CD4-positive, alpha-beta T cell (primary cell): Measurements from ENCODE around the gene NOC4L. TPM values are rescaled to one million over a fixed set of nuclear protein-coding genes. Genes with fewer than 3 reads are reported as not detected.

Experiments used
- ATAC-seq: fragments of 200-7000 bp; cut with Tn5 transposase; one replicate; pipeline ENCODE4 v1.10.0; 2022; ENCODE audit warnings: mild to moderate bottlenecking; ENCODE audit not compliant: poor library complexity
- CTCF ChIA-PET: fragments of 350-600 bp; sonication (Branson Sonifier 250); formaldehyde crosslinking; loops from one replicate; lab custom pipeline; 2021; ENCODE audit warnings: antibody characterized with exemption, inconsistent platforms; lab: Charles Lee
- POLR2A ChIA-PET: fragments of 350-600 bp; sonication (Branson Sonifier 250); formaldehyde crosslinking; loops from one replicate; lab custom pipeline; 2021; ENCODE audit warnings: antibody characterized with exemption, inconsistent platforms; lab: Charles Lee
- DNase-seq, 14 experiments: peaks; one replicate each; pipeline ENCODE4 v3.0.0-alpha.2; 2013 to 2020; ENCODE audit warnings: mixed read lengths in 2 of 14
- H3K27ac ChIP-seq, 2 donors: one replicate each; pipeline versions ENCODE4 v1.5.1 to v1.7.0; 2013; ENCODE audit warnings: low read length in 2 of 2, low read depth in 1 of 2, mild to moderate bottlenecking in 1 of 2
- H3K27me3 ChIP-seq, 2 experiments: 1 replicate in 1 of 2; 2 replicates in 1 of 2; pipeline versions ENCODE4 v1.6.1 to v1.7.0; 2013; ENCODE audit warnings: low read length in 2 of 2, control low read depth in 1 of 2, mild to moderate bottlenecking in 1 of 2, moderate library complexity in 1 of 2; ENCODE audit not compliant: insufficient read depth in 2 of 2, control insufficient read depth in 1 of 2
- H3K36me3 ChIP-seq: one replicate; pipeline ENCODE4 v1.6.1; 2013; ENCODE audit warnings: low read length, control low read depth; ENCODE audit not compliant: insufficient read depth
- H3K4me1 ChIP-seq: one replicate; pipeline ENCODE4 v1.6.1; 2013; ENCODE audit warnings: low read length, control low read depth; ENCODE audit not compliant: insufficient read depth
- H3K4me3 ChIP-seq: one replicate; pipeline ENCODE4 v1.5.1; 2013; ENCODE audit warnings: mild to moderate bottlenecking, low read length, moderate library complexity
- H3K9me3 ChIP-seq, 2 experiments: 1 replicate in 1 of 2; 2 replicates in 1 of 2; pipeline versions ENCODE4 v1.6.1 to v1.7.0; 2013; ENCODE audit warnings: low read length in 2 of 2, mild to moderate bottlenecking in 2 of 2, control low read depth in 1 of 2, moderate library complexity in 1 of 2; ENCODE audit not compliant: control insufficient read depth in 1 of 2, insufficient read depth in 1 of 2
- H3K27ac Mint-ChIP-seq: one replicate; pipeline ENCODE4 v1.8.0; 2020; ENCODE audit warnings: mixed read lengths
- H3K27me3 Mint-ChIP-seq: one replicate; pipeline ENCODE4 v1.8.0; 2021; ENCODE audit warnings: mixed read lengths
- H3K36me3 Mint-ChIP-seq: one replicate; pipeline ENCODE4 v1.8.0; 2021; ENCODE audit warnings: low read depth, mixed read lengths
- H3K4me1 Mint-ChIP-seq: one replicate; pipeline ENCODE4 v1.8.0; 2021; ENCODE audit warnings: low read depth, mixed read lengths
- H3K4me3 Mint-ChIP-seq: one replicate; pipeline ENCODE4 v1.8.0; 2020; ENCODE audit warnings: mild to moderate bottlenecking, mixed read lengths
- H3K9me3 Mint-ChIP-seq: one replicate; pipeline ENCODE4 v1.8.0; 2020; ENCODE audit warnings: mixed read lengths
- CTCF ChIP-seq: fragments of 200-600 bp; IDR thresholded peaks from one replicate; pipeline ENCODE4 v1.8.0; 2022; ENCODE audit warnings: antibody characterized with exemption, mild to moderate bottlenecking
- intact Hi-C, 2 experiments: fragments of 100-400 bp; cut with DNase I in 1 of 2; cut with micrococcal nuclease in 1 of 2; formaldehyde crosslinking; loops; one replicate each; pipeline versions ENCODE4 v1.15.1 to v1.9.0; 2023 to 2025; cut with DNase I, micrococcal nuclease
- total RNA-seq, 174 experiments: library from RNA in 2 of 174; stranded (reverse) in 2 of 174; gene quantifications; one replicate each; pipeline ENCODE4 v1.2.3 and lab custom pipeline; 2021 to 2026

NOC4L gene
- total RNA-seq, 2 experiments from 2014 or later, result 21.8 to 22.3 TPM

GRCh38 chr12:132167611-132168310 is 23.5 kb downstream of the NOC4L start:
- TF ChIP-seq CTCF, result no peak
- H3K4me3 Mint-ChIP-seq, result no peak overlapping the region
- no peak overlapping the region for H3K27ac ChIP-seq
- no peak overlapping the region for H3K27ac Mint-ChIP-seq
- ATAC-seq (no peak), DNase-seq (no peak)
- no peaks in the 10 kb centered on the region for H3K36me3 Mint-ChIP-seq
- CTCF ChIA-PET, result no interaction called here
- H3K4me1 Mint-ChIP-seq, result peaks cover 6% of the 10 kb centered on the region
- no peaks in the 10 kb centered on the region for H3K27me3 Mint-ChIP-seq
- peaks cover 0 to 5% of the 10 kb centered on the region in 2 experiments for H3K27me3 ChIP-seq
- no peaks in the 10 kb centered on the region for H3K9me3 Mint-ChIP-seq
- POLR2A ChIA-PET, result interaction anchor here (1.2 to 1.4 kb wide), 2 partner anchors 11 to 18 kb away, joined by 3 read pairs; no protein-coding TSS in a partner anchor
- no peaks in the 10 kb centered on the region for H3K36me3 ChIP-seq
- H3K4me3 ChIP-seq, result no peak overlapping the region
- H3K4me1 ChIP-seq, result peaks cover 30% of the 10 kb centered on the region
- peaks cover 0 to 15% of the 10 kb centered on the region in 2 experiments for H3K9me3 ChIP-seq
- intact Hi-C loops, result loop anchor here in 1 of 2 experiments (5.0 kb wide), 1 partner anchor 175 kb away; no protein-coding TSS in a partner anchor

- H3K9me3 ChIP-seq, result peaks cover 0 to 17% of the 10 kb centered on the region in 2 experiments
- H3K4me1 ChIP-seq, result peaks cover 30% of the 10 kb centered on the region
- H3K4me3 Mint-ChIP-seq, result no peak overlapping the region
- no peak overlapping the region for H3K27ac ChIP-seq
- H3K4me3 ChIP-seq, result no peak overlapping the region
- TF ChIP-seq CTCF, result no peak
- H3K4me1 Mint-ChIP-seq, result peaks cover 13% of the 10 kb centered on the region
- CTCF ChIA-PET, result no interaction called here
- DNase-seq, result no peak
- intact Hi-C loops, result loop anchor here in 1 of 2 experiments (5.0 kb wide), 1 partner anchor 174 kb away; no protein-coding TSS in a partner anchor
- H3K36me3 Mint-ChIP-seq, result no peaks in the 10 kb centered on the region
- H3K9me3 Mint-ChIP-seq, result no peaks in the 10 kb centered on the region
- peaks cover 0 to 5% of the 10 kb centered on the region in 2 experiments for H3K27me3 ChIP-seq
- H3K27me3 Mint-ChIP-seq, result peaks cover 7% of the 10 kb centered on the region
- POLR2A ChIA-PET, result interaction anchor here (1.2 to 1.4 kb wide), 2 partner anchors 10 to 17 kb away, joined by 3 read pairs; no protein-coding TSS in a partner anchor
- H3K27ac Mint-ChIP-seq, result no peak overlapping the region
- no peaks in the 10 kb centered on the region for H3K36me3 ChIP-seq
- ATAC-seq, result no peak
Observed at GRCh38 chr12:132168311-132169031, 24.2 kb downstream of the NOC4L start.

GRCh38 chr12:132169376-132169775 is 25.1 kb downstream of the NOC4L start:
- no peak for ATAC-seq
- intact Hi-C loops, result loop anchor here in 1 of 2 experiments (5.0 kb wide), 1 partner anchor 173 kb away; no protein-coding TSS in a partner anchor
- ChIA-PET CTCF (no interaction called here), POLR2A (no interaction called here)
- Histone ChIP-seq H3K4me3 (no peak overlapping the region), H3K27me3 (peaks cover 0 to 5% of the 10 kb centered on the region in 2 experiments), H3K9me3 (peaks cover 0 to 21% of the 10 kb centered on the region in 2 experiments), H3K36me3 (no peaks in the 10 kb centered on the region), H3K4me1 (peaks cover 32% of the 10 kb centered on the region), H3K27ac (no peak overlapping the region)
- DNase-seq, result no peak
- Mint-ChIP-seq H3K27ac (no peak overlapping the region), H3K36me3 (no peaks in the 10 kb centered on the region), H3K4me1 (peaks cover 9% of the 10 kb centered on the region), H3K27me3 (peaks cover 7% of the 10 kb centered on the region), H3K4me3 (no peak overlapping the region), H3K9me3 (no peaks in the 10 kb centered on the region)
- TF ChIP-seq CTCF, result no peak
